Measurements from ENCODE around the gene MARCKS. TPM values are rescaled to one million over a fixed set of nuclear protein-coding genes. Genes with fewer than 3 reads are reported as not detected.

MARCKS gene
- total and polyA plus RNA-seq, 10 of the 15 experiments (the other 5 are each of a cell fraction or from before 2014, with no cell fraction given): 29.0 to 164 (median 74.5) TPM

GRCh38 chr6:113886512-113886911, 29.4 kb downstream of the MARCKS start (continued):
- TF ChIP-seq GATAD2B (conservative IDR thresholded peaks at IDR 0.05; ENCODE audit: low read depth): no peak
- TF ChIP-seq SRF (IDR thresholded peaks at IDR 0.05; ENCODE audit: low read depth in 2 of 2, low read length in 2 of 2): no peak
- TF ChIP-seq PBX3 (IDR thresholded peaks at IDR 0.05; ENCODE audit: insufficient replicate concordance, low read depth, low read length): no peak

GRCh38 chr6:113888493-113888892, 31.3 kb downstream of the MARCKS start:
- no peaks in the 10 kb centered on the region for H3K4me1 ChIP-seq (ENCODE audit: control insufficient read depth, insufficient read depth, low read length)
- no peak for FAIRE-seq
- H3K27ac ChIP-seq (ENCODE audit: control insufficient read depth, insufficient read depth): no peak overlapping the region
- in situ Hi-C loops (cut with MboI) (loop anchor here (10.0 kb wide), 2 partner anchors 694 to 1114 kb away; no protein-coding TSS in a partner anchor), intact Hi-C loops (cut with micrococcal nuclease; ENCODE audit: unreplicated experiment) (no loop called here)
- H3K36me3 ChIP-seq (ENCODE audit: control insufficient read depth in 2 of 2, insufficient read depth in 2 of 2, low read length in 1 of 2): no peaks in the 10 kb centered on the region
- H3K27me3 ChIP-seq (replicated peaks in 1 of 2; ENCODE audit: control insufficient read depth in 2 of 2, insufficient read depth in 2 of 2, low read length in 1 of 2): no peaks in the 10 kb centered on the region
- ChIA-PET CTCF (interaction anchor here (1.3 to 1.4 kb wide), 4 partner anchors 18 to 1109 kb away, joined by 3 to 4 read pairs (median 3); no protein-coding TSS in a partner anchor), POLR2A (no interaction called here), RAD21 (ENCODE audit: unreplicated experiment) (interaction anchor here (1.9 kb wide), 1 partner anchor 9 kb away, joined by 11 read pairs; no protein-coding TSS in a partner anchor), SMC1A (ENCODE audit: uncharacterized antibody, unreplicated experiment) (interaction anchor here (0.5 to 4.1 kb wide), 5 partner anchors 9 to 582 kb away, joined by 3 to 14 read pairs (median 3); no protein-coding TSS in a partner anchor)
- no peak overlapping the region for H3K4me3 ChIP-seq
- H4K20me1 ChIP-seq (ENCODE audit: control insufficient read depth, insufficient read depth): no peaks in the 10 kb centered on the region
- DNase-seq (ENCODE audit: low read depth, low spot score): no peak
- no peak for TF ChIP-seq YBX1 (IDR thresholded peaks at IDR 0.05)
- no peaks in the 10 kb centered on the region for H3K79me2 ChIP-seq (ENCODE audit: control insufficient read depth, insufficient read depth, low read length)
- no peaks in the 10 kb centered on the region for H3K9me3 ChIP-seq (replicated peaks; ENCODE audit: control insufficient read depth, insufficient read depth, low read length)
- no peak overlapping the region for H3K9ac ChIP-seq (ENCODE audit: control insufficient read depth, insufficient read depth, low read length)
- no peak for ATAC-seq
- no peak overlapping the region for H2AFZ ChIP-seq (ENCODE audit: control insufficient read depth, low read depth, low read length)
- BruUV-seq (replicated peaks): no TSS peak
- H3K4me2 ChIP-seq (ENCODE audit: control insufficient read depth, insufficient read depth): no peak overlapping the region
